Endothelial cell (in vitro differentiated cells): ENCODE results near the gene CYREN. TPM values are rescaled to one million over a fixed set of nuclear protein-coding genes. Genes with fewer than 3 reads are reported as not detected.
A peak's percentile ranks its signal among the peaks of the same experiment; 100 is the strongest.

Source experiments
- DNase-seq: peaks from one replicate; pipeline ENCODE4 v3.0.0; 2021; ENCODE audit warnings: low spot score
- H3K27ac Mint-ChIP-seq: one replicate; pipeline ENCODE4 v1.8.0; 2021; ENCODE audit warnings: mixed read lengths, inconsistent platforms; ENCODE audit not compliant: unreplicated experiment
- H3K27me3 Mint-ChIP-seq: one replicate; pipeline ENCODE4 v1.8.0; 2021; ENCODE audit warnings: mild to moderate bottlenecking, moderate library complexity, mixed read lengths, inconsistent platforms; ENCODE audit not compliant: unreplicated experiment
- H3K36me3 Mint-ChIP-seq: one replicate; pipeline ENCODE4 v1.8.0; 2021; ENCODE audit warnings: mild to moderate bottlenecking, low read depth, mixed read lengths, inconsistent platforms; ENCODE audit not compliant: unreplicated experiment
- H3K4me1 Mint-ChIP-seq: one replicate; pipeline ENCODE4 v1.8.0; 2021; ENCODE audit warnings: mild to moderate bottlenecking, mixed read lengths, inconsistent platforms; ENCODE audit not compliant: unreplicated experiment
- H3K4me3 Mint-ChIP-seq: one replicate; pipeline ENCODE4 v1.8.0; 2021; ENCODE audit warnings: mild to moderate bottlenecking, mixed read lengths, inconsistent platforms; ENCODE audit not compliant: unreplicated experiment
- H3K9me3 Mint-ChIP-seq: one replicate; pipeline ENCODE4 v1.8.0; 2021; ENCODE audit warnings: mixed read lengths, inconsistent platforms; ENCODE audit not compliant: unreplicated experiment
- total RNA-seq: library from RNA; stranded (reverse); fragmentation: NEBNext Ultra II Directional; extraction: Animal tissue kit (Norgen Biotek cat#: 25700); gene quantifications from one replicate; pipeline ENCODE4 v1.2.1, GENCODE V29; 2021; ENCODE audit not compliant: unreplicated experiment
- TF ChIP-seq, protein P1 (sequence below): fragments of 200-600 bp; sonication (generic); IDR thresholded peaks from one replicate; pipeline ENCODE4 v1.5.0; 2021; ENCODE audit warnings: antibody characterized with exemption; ENCODE audit not compliant: unreplicated experiment

The CYREN gene
- total RNA-seq, 1 donor from 2014 or later: 38.1 TPM

DNA sequence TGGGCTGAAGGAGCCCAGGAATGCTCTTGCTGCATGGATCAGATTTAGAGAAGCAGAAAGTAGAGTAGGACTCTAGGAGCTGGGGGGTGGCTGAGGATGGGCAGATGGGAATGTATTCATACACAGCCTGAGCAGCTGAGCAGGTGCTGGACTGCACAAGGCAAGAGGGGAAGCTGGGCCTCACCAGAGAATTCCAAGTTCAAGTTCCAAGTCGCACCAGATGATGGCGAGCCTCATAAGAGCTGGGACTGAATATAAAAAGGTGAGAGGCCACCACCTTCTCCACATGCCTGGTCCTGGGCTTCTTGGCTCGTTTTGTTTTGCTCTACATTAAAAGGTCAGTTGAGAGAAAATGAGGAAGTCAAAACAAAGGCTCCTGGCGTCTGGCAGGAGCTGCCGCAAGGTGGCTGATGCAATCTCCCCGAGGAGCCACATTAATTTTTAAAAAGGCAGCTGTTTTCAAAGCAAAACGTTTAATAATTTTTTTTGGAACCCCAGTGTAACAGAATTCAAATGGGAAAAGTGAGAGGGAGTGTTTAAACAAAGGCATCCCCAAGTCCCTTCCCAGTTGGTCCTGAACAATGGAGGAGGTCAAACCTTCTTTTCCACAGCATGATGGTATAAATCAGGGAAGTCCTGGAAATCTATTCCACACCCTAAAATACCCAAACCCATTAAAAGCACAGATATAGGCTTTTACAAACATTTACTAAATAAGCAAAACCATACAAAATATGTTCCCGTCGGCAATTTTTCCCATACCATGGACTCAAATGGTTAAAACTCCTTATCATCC is 9.5 kb downstream of the CYREN start:
- no peak for DNase-seq
- peaks cover 37% of the 10 kb centered on the region for H3K36me3 Mint-ChIP-seq
- TF ChIP-seq, protein P1, sequence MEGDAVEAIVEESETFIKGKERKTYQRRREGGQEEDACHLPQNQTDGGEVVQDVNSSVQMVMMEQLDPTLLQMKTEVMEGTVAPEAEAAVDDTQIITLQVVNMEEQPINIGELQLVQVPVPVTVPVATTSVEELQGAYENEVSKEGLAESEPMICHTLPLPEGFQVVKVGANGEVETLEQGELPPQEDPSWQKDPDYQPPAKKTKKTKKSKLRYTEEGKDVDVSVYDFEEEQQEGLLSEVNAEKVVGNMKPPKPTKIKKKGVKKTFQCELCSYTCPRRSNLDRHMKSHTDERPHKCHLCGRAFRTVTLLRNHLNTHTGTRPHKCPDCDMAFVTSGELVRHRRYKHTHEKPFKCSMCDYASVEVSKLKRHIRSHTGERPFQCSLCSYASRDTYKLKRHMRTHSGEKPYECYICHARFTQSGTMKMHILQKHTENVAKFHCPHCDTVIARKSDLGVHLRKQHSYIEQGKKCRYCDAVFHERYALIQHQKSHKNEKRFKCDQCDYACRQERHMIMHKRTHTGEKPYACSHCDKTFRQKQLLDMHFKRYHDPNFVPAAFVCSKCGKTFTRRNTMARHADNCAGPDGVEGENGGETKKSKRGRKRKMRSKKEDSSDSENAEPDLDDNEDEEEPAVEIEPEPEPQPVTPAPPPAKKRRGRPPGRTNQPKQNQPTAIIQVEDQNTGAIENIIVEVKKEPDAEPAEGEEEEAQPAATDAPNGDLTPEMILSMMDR: no peak
- H3K4me1 Mint-ChIP-seq: peaks cover 28% of the 10 kb centered on the region
- H3K27ac Mint-ChIP-seq: peak overlapping the region; percentile 86
- peak overlapping the region; percentile 23 for H3K4me3 Mint-ChIP-seq
- peaks cover 6% of the 10 kb centered on the region for H3K9me3 Mint-ChIP-seq
- H3K27me3 Mint-ChIP-seq: peaks cover 11% of the 10 kb centered on the region

DNA sequence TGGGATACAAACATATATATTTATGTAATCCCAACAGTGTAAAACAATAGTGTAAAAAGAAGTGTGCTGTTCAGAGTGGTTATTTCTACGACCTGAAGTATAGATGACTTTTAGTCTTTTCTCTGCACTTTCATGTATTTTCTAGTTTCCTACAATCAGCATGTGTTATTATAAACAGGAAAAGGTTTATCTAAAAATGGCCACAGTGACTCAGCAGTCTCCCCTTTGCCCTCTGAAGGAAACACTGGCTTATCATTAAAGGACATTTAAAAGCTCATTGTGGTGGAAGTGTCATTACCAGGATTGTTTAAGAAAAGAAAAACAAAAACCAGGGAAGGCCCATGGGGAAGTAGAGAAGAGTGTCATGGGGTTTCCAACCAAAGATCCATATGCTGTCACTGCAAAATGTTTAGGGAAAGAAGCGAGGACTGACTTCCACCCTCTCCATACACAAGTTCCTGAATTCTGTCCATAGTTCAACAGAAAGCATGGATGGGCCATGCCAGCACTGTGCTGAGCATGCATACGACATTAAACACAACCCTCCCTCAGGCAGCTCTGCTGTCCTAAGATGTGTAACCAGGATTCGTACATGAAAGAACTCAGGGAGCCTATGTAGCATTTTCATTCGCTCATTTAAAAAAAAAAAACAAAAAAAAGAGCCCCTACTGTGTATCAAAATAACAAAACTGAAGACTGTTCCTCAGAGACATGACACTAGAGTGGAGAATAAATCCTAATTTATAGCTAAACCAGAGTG is 10.2 kb downstream of the CYREN start:
- H3K4me3 Mint-ChIP-seq: peak overlapping the region; percentile 23
- peaks cover 6% of the 10 kb centered on the region for H3K9me3 Mint-ChIP-seq

DNA sequence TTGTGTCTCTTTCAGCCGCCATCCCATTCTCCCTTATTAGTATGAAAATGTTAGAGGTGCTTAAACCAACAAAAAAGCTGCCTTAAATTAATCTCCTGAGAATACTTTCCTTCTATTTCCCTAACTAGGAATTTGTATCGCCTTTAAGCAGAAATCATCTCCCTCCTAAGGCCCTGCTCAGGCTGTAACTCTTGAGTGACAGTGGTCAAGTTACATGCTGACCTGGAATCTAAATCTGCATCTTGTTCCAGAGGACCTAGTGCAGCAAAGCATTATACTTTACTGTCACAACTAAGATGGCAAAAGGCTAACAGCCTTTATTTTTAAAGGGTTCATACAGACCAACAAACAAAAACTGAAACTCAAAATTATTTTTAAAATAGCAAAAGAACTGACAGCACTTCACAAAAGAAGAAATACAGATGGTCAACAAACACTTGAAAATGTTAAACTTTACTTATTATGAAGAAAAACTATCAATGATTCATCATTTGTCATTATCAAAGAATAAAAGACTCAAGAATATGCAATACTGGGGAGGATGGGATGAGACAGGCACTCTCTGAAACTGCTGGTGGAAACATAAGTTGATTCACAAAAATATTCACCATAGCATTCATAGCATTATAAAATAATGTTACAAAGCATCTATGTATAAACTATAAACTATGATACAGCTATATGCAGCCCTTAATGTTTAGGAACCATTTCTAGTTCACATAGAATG is 11.0 kb downstream of the CYREN start:
- Mint-ChIP-seq H3K27ac (peak overlapping the region; percentile 1), H3K27me3 (peaks cover 8% of the 10 kb centered on the region), H3K9me3 (peaks cover 6% of the 10 kb centered on the region), H3K4me1 (peaks cover 28% of the 10 kb centered on the region), H3K36me3 (peaks cover 24% of the 10 kb centered on the region), H3K4me3 (no peak overlapping the region)
- no peak for DNase-seq
- TF ChIP-seq, protein P1: no peak

More for the DNA sequence above, 10.2 kb downstream of the CYREN start:
- H3K36me3 Mint-ChIP-seq: peaks cover 30% of the 10 kb centered on the region
- TF ChIP-seq, protein P1: no peak
- peaks cover 28% of the 10 kb centered on the region for H3K4me1 Mint-ChIP-seq
- H3K27ac Mint-ChIP-seq: peak overlapping the region; percentile 86
- no peak for DNase-seq
- peaks cover 8% of the 10 kb centered on the region for H3K27me3 Mint-ChIP-seq

DNA sequence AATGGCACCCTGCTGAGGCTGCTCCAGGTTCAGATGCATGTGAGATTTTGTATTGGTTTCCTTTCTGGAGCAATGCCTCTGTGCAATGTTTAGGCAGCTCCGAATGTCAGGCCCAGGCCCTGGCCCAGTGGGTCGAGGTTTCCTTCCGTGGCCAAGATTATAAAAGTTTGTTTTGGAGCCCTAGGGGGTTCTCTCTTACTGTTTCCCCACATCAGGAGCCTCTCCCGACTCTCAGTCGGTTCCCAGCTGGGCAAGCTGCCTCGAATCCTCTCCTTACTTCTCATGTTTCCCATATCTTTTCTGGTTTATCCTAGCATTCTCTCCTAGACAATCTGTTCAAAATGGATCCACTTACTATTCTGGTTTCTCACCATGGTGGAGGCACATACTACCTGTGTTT is 11.6 kb downstream of the CYREN start:
- H3K4me1 Mint-ChIP-seq: peaks cover 28% of the 10 kb centered on the region
- H3K36me3 Mint-ChIP-seq: peaks cover 18% of the 10 kb centered on the region
- TF ChIP-seq, protein P1: no peak
- no peak overlapping the region for H3K27ac Mint-ChIP-seq
- H3K4me3 Mint-ChIP-seq: no peak overlapping the region
- peaks cover 7% of the 10 kb centered on the region for H3K9me3 Mint-ChIP-seq
- no peak for DNase-seq
- peaks cover 5% of the 10 kb centered on the region for H3K27me3 Mint-ChIP-seq
